Measurements from ENCODE around the gene BST1.

Gene BST1

GRCh38 chr4:15702941-15703403 is at the start of gene BST1:
Gene BST1 (plus strand): TSS chr4:15703065. CDS start chr4:15703145, 80 bp downstream.
- Histone ChIP-seq H3K4me1 (ENCODE audit: control insufficient read depth, insufficient read depth, low read length) (peaks cover 24% of the 10 kb centered on the region), H3K9me3 (ENCODE audit: control insufficient read depth, low read length) (no peaks in the 10 kb centered on the region), H3K9ac (ENCODE audit: low read length) (peak within 1 kb of the TSS; percentile 86), H3K27me3 (replicated peaks; ENCODE audit: control insufficient read depth, insufficient read depth, low read length) (no peaks in the 10 kb centered on the region), H3K36me3 (ENCODE audit: control insufficient read depth, insufficient read depth, low read length, severe bottlenecking) (no peaks in the 10 kb centered on the region), H3K4me3 (ENCODE audit: low read length) (peak within 1 kb of the TSS; percentile 83)
- peak; percentile 43 for DNase-seq (ENCODE audit: low read depth)

GRCh38 chr4:15653420-15653819 is 49.4 kb upstream of the BST1 start:
- Histone ChIP-seq H3K9me3 (ENCODE audit: control insufficient read depth, low read length) (no peaks in the 10 kb centered on the region), H3K4me3 (ENCODE audit: low read length) (peak overlapping the region; percentile 93), H3K9ac (ENCODE audit: low read length) (peak overlapping the region; percentile 96), H3K27me3 (replicated peaks; ENCODE audit: control insufficient read depth, insufficient read depth, low read length) (no peaks in the 10 kb centered on the region), H3K36me3 (ENCODE audit: control insufficient read depth, insufficient read depth, low read length, severe bottlenecking) (no peaks in the 10 kb centered on the region), H3K4me1 (ENCODE audit: control insufficient read depth, insufficient read depth, low read length) (peaks cover 74% of the 10 kb centered on the region)
- peak; percentile 25 for DNase-seq (ENCODE audit: low read depth)

GRCh38 chr4:15653864-15654592 is 48.8 kb upstream of the BST1 start:
- Histone ChIP-seq H3K36me3 (ENCODE audit: control insufficient read depth, insufficient read depth, low read length, severe bottlenecking) (no peaks in the 10 kb centered on the region), H3K27me3 (replicated peaks; ENCODE audit: control insufficient read depth, insufficient read depth, low read length) (no peaks in the 10 kb centered on the region), H3K9ac (ENCODE audit: low read length) (peak overlapping the region; percentile 96), H3K9me3 (ENCODE audit: control insufficient read depth, low read length) (no peaks in the 10 kb centered on the region), H3K4me1 (ENCODE audit: control insufficient read depth, insufficient read depth, low read length) (peaks cover 73% of the 10 kb centered on the region), H3K4me3 (ENCODE audit: low read length) (peak overlapping the region; percentile 93)
- DNase-seq (ENCODE audit: low read depth), result peak; percentile 75

- Histone ChIP-seq H3K36me3 (ENCODE audit: control insufficient read depth, insufficient read depth, low read length, severe bottlenecking) (no peaks in the 10 kb centered on the region), H3K9ac (ENCODE audit: low read length) (peak overlapping the region; percentile 96), H3K27me3 (replicated peaks; ENCODE audit: control insufficient read depth, insufficient read depth, low read length) (no peaks in the 10 kb centered on the region), H3K4me1 (ENCODE audit: control insufficient read depth, insufficient read depth, low read length) (peaks cover 73% of the 10 kb centered on the region), H3K4me3 (ENCODE audit: low read length) (peak overlapping the region; percentile 93), H3K9me3 (ENCODE audit: control insufficient read depth, low read length) (no peaks in the 10 kb centered on the region)
- DNase-seq (ENCODE audit: low read depth), result peak; percentile 67
Measured at GRCh38 chr4:15654593-15655222, 48.2 kb upstream of the BST1 start.

- no peaks in the 10 kb centered on the region for H3K9me3 ChIP-seq (ENCODE audit: control insufficient read depth, low read length)
- H3K4me1 ChIP-seq (ENCODE audit: control insufficient read depth, insufficient read depth, low read length), result peaks cover 73% of the 10 kb centered on the region
- H3K4me3 ChIP-seq (ENCODE audit: low read length), result peak within 1 kb of the TSS; percentile 93
- no peaks in the 10 kb centered on the region for H3K27me3 ChIP-seq (replicated peaks; ENCODE audit: control insufficient read depth, insufficient read depth, low read length)
- no peaks in the 10 kb centered on the region for H3K36me3 ChIP-seq (ENCODE audit: control insufficient read depth, insufficient read depth, low read length, severe bottlenecking)
- peak; percentile 95 for DNase-seq (ENCODE audit: low read depth)
- peak within 1 kb of the TSS; percentile 96 for H3K9ac ChIP-seq (ENCODE audit: low read length)
Measured at GRCh38 chr4:15655223-15656037, 47.4 kb upstream of the BST1 start, which contains the start of gene FBXL5. Gene FBXL5 (minus strand): TSS chr4:15655357. CDS start chr4:15655287, 70 bp downstream.

GRCh38 chr4:15656038-15656470 is 46.8 kb upstream of the BST1 start:
- Histone ChIP-seq H3K4me1 (ENCODE audit: control insufficient read depth, insufficient read depth, low read length) (peaks cover 69% of the 10 kb centered on the region), H3K36me3 (ENCODE audit: control insufficient read depth, insufficient read depth, low read length, severe bottlenecking) (no peaks in the 10 kb centered on the region), H3K9me3 (ENCODE audit: control insufficient read depth, low read length) (no peaks in the 10 kb centered on the region), H3K27me3 (replicated peaks; ENCODE audit: control insufficient read depth, insufficient read depth, low read length) (no peaks in the 10 kb centered on the region), H3K4me3 (ENCODE audit: low read length) (peak overlapping the region; percentile 93), H3K9ac (ENCODE audit: low read length) (peak overlapping the region; percentile 96)
- no peak for DNase-seq (ENCODE audit: low read depth)

- peak overlapping the region; percentile 18 for H3K9ac ChIP-seq (ENCODE audit: low read length)
- no peaks in the 10 kb centered on the region for H3K27me3 ChIP-seq (replicated peaks; ENCODE audit: control insufficient read depth, insufficient read depth, low read length)
- H3K9me3 ChIP-seq (ENCODE audit: control insufficient read depth, low read length), result no peaks in the 10 kb centered on the region
Measured at GRCh38 chr4:15657366-15657765, 45.5 kb upstream of the BST1 start.

GRCh38 chr4:15658136-15658770 is 44.6 kb upstream of the BST1 start:
- H3K36me3 ChIP-seq (ENCODE audit: control insufficient read depth, insufficient read depth, low read length, severe bottlenecking), result no peaks in the 10 kb centered on the region
- H3K9me3 ChIP-seq (ENCODE audit: control insufficient read depth, low read length), result no peaks in the 10 kb centered on the region
- no peaks in the 10 kb centered on the region for H3K27me3 ChIP-seq (replicated peaks; ENCODE audit: control insufficient read depth, insufficient read depth, low read length)
- H3K4me1 ChIP-seq (ENCODE audit: control insufficient read depth, insufficient read depth, low read length), result peaks cover 47% of the 10 kb centered on the region
- peak overlapping the region; percentile 18 for H3K9ac ChIP-seq (ENCODE audit: low read length)
- DNase-seq (ENCODE audit: low read depth), result no peak
- no peak overlapping the region for H3K4me3 ChIP-seq (ENCODE audit: low read length)

More at GRCh38 chr4:15657366-15657765, 45.5 kb upstream of the BST1 start:
- Histone ChIP-seq H3K36me3 (ENCODE audit: control insufficient read depth, insufficient read depth, low read length, severe bottlenecking) (no peaks in the 10 kb centered on the region), H3K4me1 (ENCODE audit: control insufficient read depth, insufficient read depth, low read length) (peaks cover 56% of the 10 kb centered on the region), H3K4me3 (ENCODE audit: low read length) (no peak overlapping the region)
- DNase-seq (ENCODE audit: low read depth), result peak; percentile 34

GRCh38 chr4:15658781-15659180 is 44.1 kb upstream of the BST1 start:
- peaks cover 45% of the 10 kb centered on the region for H3K4me1 ChIP-seq (ENCODE audit: control insufficient read depth, insufficient read depth, low read length)
- no peak overlapping the region for H3K9ac ChIP-seq (ENCODE audit: low read length)
- no peak for DNase-seq (ENCODE audit: low read depth)
- no peak overlapping the region for H3K4me3 ChIP-seq (ENCODE audit: low read length)
- no peaks in the 10 kb centered on the region for H3K27me3 ChIP-seq (replicated peaks; ENCODE audit: control insufficient read depth, insufficient read depth, low read length)
- no peaks in the 10 kb centered on the region for H3K9me3 ChIP-seq (ENCODE audit: control insufficient read depth, low read length)
- H3K36me3 ChIP-seq (ENCODE audit: control insufficient read depth, insufficient read depth, low read length, severe bottlenecking), result no peaks in the 10 kb centered on the region

- H3K9me3 ChIP-seq (ENCODE audit: control insufficient read depth, low read length), result no peaks in the 10 kb centered on the region
- H3K4me1 ChIP-seq (ENCODE audit: control insufficient read depth, insufficient read depth, low read length), result peaks cover 45% of the 10 kb centered on the region
- no peaks in the 10 kb centered on the region for H3K36me3 ChIP-seq (ENCODE audit: control insufficient read depth, insufficient read depth, low read length, severe bottlenecking)
- peak; percentile 84 for DNase-seq (ENCODE audit: low read depth)
- H3K4me3 ChIP-seq (ENCODE audit: low read length), result no peak overlapping the region
- H3K9ac ChIP-seq (ENCODE audit: low read length), result peak overlapping the region; percentile 63
- H3K27me3 ChIP-seq (replicated peaks; ENCODE audit: control insufficient read depth, insufficient read depth, low read length), result no peaks in the 10 kb centered on the region
Measured at GRCh38 chr4:15659768-15660570, 42.9 kb upstream of the BST1 start.
